ENCODE data around the gene RAB3GAP1. TPM values are rescaled to one million over a fixed set of nuclear protein-coding genes. Genes with fewer than 3 reads are reported as not detected.
A peak's percentile ranks its signal among the peaks of the same experiment; 100 is the strongest.

Gene RAB3GAP1
- total RNA-seq, 1 experiment from 2014 or later: 63.4 TPM

DNA sequence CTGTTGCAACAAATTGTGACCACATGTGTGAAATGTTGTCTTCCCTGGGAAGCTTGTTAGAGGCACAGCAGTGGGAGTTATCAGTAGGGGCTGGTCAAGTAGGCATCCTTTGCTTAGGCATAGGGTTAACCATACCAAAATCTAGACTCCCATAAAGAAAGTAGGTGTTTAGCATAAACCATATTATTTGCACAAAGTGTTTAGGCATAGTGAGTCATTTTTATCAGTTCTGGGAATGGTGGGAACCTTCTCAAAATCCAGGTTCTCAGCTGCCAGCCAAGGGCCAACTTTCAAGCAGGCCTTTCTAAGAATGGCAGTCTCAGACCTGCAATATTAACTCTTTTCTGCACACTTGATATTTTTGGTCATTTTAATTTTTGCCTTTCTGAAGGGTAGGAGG lies 88.5 kb downstream of the RAB3GAP1 start:
- Mint-ChIP-seq H3K27me3 (ENCODE audit: insufficient read depth, unreplicated experiment) (no peaks in the 10 kb centered on the region), H3K4me3 (ENCODE audit: unreplicated experiment) (no peak overlapping the region), H3K4me1 (ENCODE audit: insufficient read depth, unreplicated experiment) (peaks cover 8% of the 10 kb centered on the region), H3K27ac (ENCODE audit: low read depth, unreplicated experiment) (no peak overlapping the region), H3K9me3 (ENCODE audit: unreplicated experiment) (no peaks in the 10 kb centered on the region), H3K36me3 (ENCODE audit: insufficient read depth, unreplicated experiment) (peaks cover 56% of the 10 kb centered on the region)
- no TSS peak for BruUV-seq (replicated peaks)
- CTCF ChIA-PET: interaction anchor here (0.8 kb wide), 1 partner anchor 9 kb away, joined by 3 read pairs; no protein-coding TSS in a partner anchor
- POLR2A ChIA-PET: interaction anchor here (0.7 kb wide), 1 partner anchor 15 kb away, joined by 3 read pairs; no protein-coding TSS in a partner anchor
- TF ChIP-seq, protein P1, sequence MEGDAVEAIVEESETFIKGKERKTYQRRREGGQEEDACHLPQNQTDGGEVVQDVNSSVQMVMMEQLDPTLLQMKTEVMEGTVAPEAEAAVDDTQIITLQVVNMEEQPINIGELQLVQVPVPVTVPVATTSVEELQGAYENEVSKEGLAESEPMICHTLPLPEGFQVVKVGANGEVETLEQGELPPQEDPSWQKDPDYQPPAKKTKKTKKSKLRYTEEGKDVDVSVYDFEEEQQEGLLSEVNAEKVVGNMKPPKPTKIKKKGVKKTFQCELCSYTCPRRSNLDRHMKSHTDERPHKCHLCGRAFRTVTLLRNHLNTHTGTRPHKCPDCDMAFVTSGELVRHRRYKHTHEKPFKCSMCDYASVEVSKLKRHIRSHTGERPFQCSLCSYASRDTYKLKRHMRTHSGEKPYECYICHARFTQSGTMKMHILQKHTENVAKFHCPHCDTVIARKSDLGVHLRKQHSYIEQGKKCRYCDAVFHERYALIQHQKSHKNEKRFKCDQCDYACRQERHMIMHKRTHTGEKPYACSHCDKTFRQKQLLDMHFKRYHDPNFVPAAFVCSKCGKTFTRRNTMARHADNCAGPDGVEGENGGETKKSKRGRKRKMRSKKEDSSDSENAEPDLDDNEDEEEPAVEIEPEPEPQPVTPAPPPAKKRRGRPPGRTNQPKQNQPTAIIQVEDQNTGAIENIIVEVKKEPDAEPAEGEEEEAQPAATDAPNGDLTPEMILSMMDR (IDR thresholded peaks at IDR 0.05; ENCODE audit: unreplicated experiment): no peak
- no peak for DNase-seq (ENCODE audit: unreplicated experiment)
- intact Hi-C loops (cut with micrococcal nuclease): no loop called here

DNA sequence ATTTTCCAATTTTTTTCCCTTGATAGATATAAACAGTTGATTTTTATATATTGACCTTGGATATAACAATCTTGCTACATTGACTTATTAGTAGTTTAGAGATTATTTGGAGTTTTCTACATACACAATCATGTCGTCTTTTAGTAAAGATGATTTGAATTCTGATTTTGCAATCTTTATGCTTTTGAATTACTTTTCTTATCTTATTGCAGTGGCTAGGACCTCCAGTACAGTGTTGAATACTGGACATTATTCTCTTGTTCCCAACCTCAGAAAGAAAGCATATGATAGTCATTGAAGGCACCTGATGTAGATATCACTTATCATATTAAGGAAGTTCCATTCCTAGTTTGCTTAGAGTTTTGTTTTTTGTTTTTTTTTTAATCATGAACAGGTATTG lies 90.2 kb downstream of the RAB3GAP1 start:
- H3K27ac Mint-ChIP-seq (ENCODE audit: low read depth, unreplicated experiment): no peak overlapping the region
- H3K4me1 Mint-ChIP-seq (ENCODE audit: insufficient read depth, unreplicated experiment): peaks cover 8% of the 10 kb centered on the region
- no peak overlapping the region for H3K4me3 Mint-ChIP-seq (ENCODE audit: unreplicated experiment)
- no TSS peak for BruUV-seq (replicated peaks)
- H3K9me3 Mint-ChIP-seq (ENCODE audit: unreplicated experiment): no peaks in the 10 kb centered on the region
- TF ChIP-seq, protein P1 (IDR thresholded peaks at IDR 0.05; ENCODE audit: unreplicated experiment): no peak
- no peaks in the 10 kb centered on the region for H3K27me3 Mint-ChIP-seq (ENCODE audit: insufficient read depth, unreplicated experiment)
- POLR2A ChIA-PET: no interaction called here
- CTCF ChIA-PET: no interaction called here
- peaks cover 43% of the 10 kb centered on the region for H3K36me3 Mint-ChIP-seq (ENCODE audit: insufficient read depth, unreplicated experiment)
- intact Hi-C loops (cut with micrococcal nuclease): no loop called here
- DNase-seq (ENCODE audit: unreplicated experiment): no peak

DNA sequence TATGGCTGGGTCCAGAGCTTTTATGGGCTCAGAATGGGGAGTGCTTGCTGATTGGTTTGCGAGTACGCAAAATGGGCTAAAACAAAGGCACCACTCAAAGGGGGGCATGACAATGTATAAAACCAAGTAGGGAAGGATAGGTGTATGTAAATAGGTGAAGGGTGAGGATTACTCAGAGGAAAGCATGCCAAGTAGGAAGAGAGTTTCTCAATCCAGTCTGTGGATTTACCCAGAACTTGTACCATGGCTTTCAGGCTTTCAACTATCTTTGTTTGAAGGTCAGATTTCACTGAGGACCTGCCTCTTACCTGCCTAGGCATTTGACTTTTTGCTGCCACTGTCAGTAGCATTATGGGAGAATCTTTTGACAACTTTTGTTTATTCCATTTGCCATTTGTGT lies 92.3 kb downstream of the RAB3GAP1 start:
- no peak overlapping the region for H3K27ac Mint-ChIP-seq (ENCODE audit: low read depth, unreplicated experiment)
- peak; percentile 71 for DNase-seq (ENCODE audit: unreplicated experiment)

DNA sequence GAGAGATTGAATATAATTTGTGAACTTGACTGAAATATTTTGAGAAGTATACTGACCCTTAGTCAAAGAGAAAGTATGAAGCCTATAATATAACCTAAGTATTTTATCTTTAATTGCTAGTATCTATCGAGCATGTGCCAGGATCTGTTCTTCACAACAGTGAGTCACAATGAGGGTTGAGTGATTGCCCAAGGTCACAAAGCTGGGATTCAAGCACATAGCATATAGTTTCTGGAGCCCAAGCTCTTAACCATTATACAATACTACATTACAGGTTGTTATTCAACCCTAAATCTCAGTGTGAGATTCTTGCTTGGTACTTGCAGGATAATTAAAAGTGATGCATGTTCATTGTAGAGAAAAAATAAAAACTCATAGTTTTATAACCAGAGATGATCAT lies 97.2 kb downstream of the RAB3GAP1 start:
- ChIA-PET CTCF (interaction anchor here (0.6 to 0.8 kb wide), 2 partner anchors 14 to 31 kb away, joined by 3 to 5 read pairs; no protein-coding TSS in a partner anchor), POLR2A (interaction anchor here (0.7 kb wide), 2 partner anchors 39 to 1579 kb away, joined by 3 to 4 read pairs; no protein-coding TSS in a partner anchor)
- H3K9me3 Mint-ChIP-seq (ENCODE audit: unreplicated experiment): no peaks in the 10 kb centered on the region
- intact Hi-C loops (cut with micrococcal nuclease): no loop called here
- TF ChIP-seq, protein P1 (IDR thresholded peaks at IDR 0.05; ENCODE audit: unreplicated experiment): no peak
- no TSS peak for BruUV-seq (replicated peaks)
- peaks cover 53% of the 10 kb centered on the region for H3K36me3 Mint-ChIP-seq (ENCODE audit: insufficient read depth, unreplicated experiment)
- H3K4me1 Mint-ChIP-seq (ENCODE audit: insufficient read depth, unreplicated experiment): peaks cover 14% of the 10 kb centered on the region
- H3K27ac Mint-ChIP-seq (ENCODE audit: low read depth, unreplicated experiment): no peak overlapping the region
- H3K4me3 Mint-ChIP-seq (ENCODE audit: unreplicated experiment): no peak overlapping the region
- no peaks in the 10 kb centered on the region for H3K27me3 Mint-ChIP-seq (ENCODE audit: insufficient read depth, unreplicated experiment)
- peak; percentile 68 for DNase-seq (ENCODE audit: unreplicated experiment)

More for the DNA sequence above, 92.3 kb downstream of the RAB3GAP1 start:
- peaks cover 34% of the 10 kb centered on the region for H3K36me3 Mint-ChIP-seq (ENCODE audit: insufficient read depth, unreplicated experiment)
- ChIA-PET POLR2A (no interaction called here), CTCF (no interaction called here)
- TF ChIP-seq, protein P1 (IDR thresholded peaks at IDR 0.05; ENCODE audit: unreplicated experiment): no peak
- H3K27me3 Mint-ChIP-seq (ENCODE audit: insufficient read depth, unreplicated experiment): no peaks in the 10 kb centered on the region
- H3K9me3 Mint-ChIP-seq (ENCODE audit: unreplicated experiment): no peaks in the 10 kb centered on the region
- no TSS peak for BruUV-seq (replicated peaks)
- peaks cover 15% of the 10 kb centered on the region for H3K4me1 Mint-ChIP-seq (ENCODE audit: insufficient read depth, unreplicated experiment)
- intact Hi-C loops (cut with micrococcal nuclease): no loop called here
- H3K4me3 Mint-ChIP-seq (ENCODE audit: unreplicated experiment): no peak overlapping the region
